Skeletal muscle satellite cell (primary cell): Measurements from ENCODE around the gene FOXP4.
A peak's percentile ranks its signal among the peaks of the same experiment; 100 is the strongest.

ENCODE experiments used
- H3K27me3 ChIP-seq: 2 replicates; pipeline ENCODE4 v1.7.0; 2013; ENCODE audit warnings: low read length; ENCODE audit not compliant: control insufficient read depth, insufficient read depth
- H3K36me3 ChIP-seq: 2 replicates; pipeline ENCODE4 v1.7.0; 2013; ENCODE audit warnings: mild to moderate bottlenecking, control low read depth, low read length; ENCODE audit not compliant: insufficient read depth
- H3K4me1 ChIP-seq: 2 replicates; pipeline ENCODE4 v1.7.0; 2013; ENCODE audit warnings: low read length; ENCODE audit not compliant: control insufficient read depth, insufficient read depth
- H3K4me2 ChIP-seq: 2 replicates; pipeline ENCODE4 v1.7.0; 2013; ENCODE audit warnings: mild to moderate bottlenecking, low read length
- H3K4me3 ChIP-seq: 2 replicates; pipeline ENCODE4 v1.7.0; 2013; ENCODE audit warnings: low read length
- H3K9ac ChIP-seq: 2 replicates; pipeline ENCODE4 v1.7.0; 2013; ENCODE audit warnings: mild to moderate bottlenecking, low read depth, low read length, moderate library complexity
- H3K9me3 ChIP-seq: replicated peaks from 2 replicates; pipeline ENCODE4 v1.7.0; 2013; ENCODE audit warnings: mild to moderate bottlenecking, control low read depth, low read length

FOXP4 gene

GRCh38 chr6:41638935-41639808 lies 93.0 kb downstream of the FOXP4 start:
- Histone ChIP-seq H3K4me2 (peak overlapping the region; percentile 69), H3K27me3 (peaks cover 95% of the 10 kb centered on the region), H3K4me1 (peaks cover 4% of the 10 kb centered on the region), H3K9ac (no peak overlapping the region), H3K4me3 (peak overlapping the region; percentile 39), H3K36me3 (no peaks in the 10 kb centered on the region), H3K9me3 (no peaks in the 10 kb centered on the region)

DNA sequence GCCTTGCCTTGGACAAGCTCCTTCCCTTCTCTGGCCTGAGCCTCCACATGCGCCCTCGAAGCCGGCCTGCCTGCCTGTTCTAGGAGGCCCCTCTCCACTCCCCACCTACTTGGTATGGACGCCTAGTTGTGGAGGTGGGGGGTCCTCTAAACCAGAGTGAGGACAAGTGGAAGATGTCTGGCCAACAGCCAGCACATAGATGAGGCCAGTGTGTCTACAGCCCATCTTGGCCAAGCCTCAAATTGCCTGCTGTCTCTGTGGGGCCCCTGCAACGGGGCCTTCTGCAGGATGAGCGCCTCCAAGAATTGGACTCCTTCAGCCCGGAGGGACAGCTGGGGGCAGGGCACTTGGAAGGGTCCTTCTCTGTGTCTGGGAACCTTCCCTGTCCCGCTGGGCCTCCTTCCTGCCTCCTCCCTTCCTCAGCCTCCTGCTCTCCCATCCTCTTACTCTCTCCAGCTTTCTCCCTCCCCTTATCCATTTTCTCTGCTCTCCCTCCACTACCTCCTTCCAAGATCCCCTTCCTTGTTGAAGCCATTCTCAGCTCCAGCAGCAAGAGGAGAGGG lies 93.7 kb downstream of the FOXP4 start:
- Histone ChIP-seq H3K4me1 (peaks cover 4% of the 10 kb centered on the region), H3K27me3 (peaks cover 96% of the 10 kb centered on the region), H3K9ac (no peak overlapping the region), H3K36me3 (no peaks in the 10 kb centered on the region), H3K9me3 (no peaks in the 10 kb centered on the region), H3K4me2 (no peak overlapping the region), H3K4me3 (no peak overlapping the region)

DNA sequence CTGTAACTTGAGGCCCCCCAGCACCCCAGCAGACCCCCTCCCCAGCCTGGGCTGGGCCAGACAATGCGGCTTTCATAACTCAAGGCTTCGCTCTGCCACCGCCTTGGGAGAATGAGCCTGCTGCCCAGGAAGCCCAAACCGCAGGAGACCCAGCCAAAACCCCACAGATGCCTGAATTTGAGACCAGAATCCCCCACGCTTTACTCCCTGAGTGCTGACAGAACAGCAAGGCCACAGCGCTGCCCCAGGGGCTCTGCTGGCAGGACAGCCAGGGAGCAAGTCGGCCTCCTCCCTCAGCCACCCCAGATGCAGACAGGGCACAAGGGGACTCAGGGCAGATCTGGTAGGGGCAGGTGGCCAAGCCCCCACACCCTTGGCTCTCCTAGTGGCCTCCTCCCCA lies 94.2 kb downstream of the FOXP4 start:
- H3K9ac ChIP-seq = no peak overlapping the region
- H3K4me3 ChIP-seq = no peak overlapping the region
- peaks cover 96% of the 10 kb centered on the region for H3K27me3 ChIP-seq
- H3K36me3 ChIP-seq = no peaks in the 10 kb centered on the region
- no peaks in the 10 kb centered on the region for H3K9me3 ChIP-seq
- H3K4me1 ChIP-seq = peaks cover 4% of the 10 kb centered on the region
- H3K4me2 ChIP-seq = no peak overlapping the region

- no peak overlapping the region for H3K9ac ChIP-seq
Measured at GRCh38 chr6:41641352-41641925, 95.3 kb downstream of the FOXP4 start.

GRCh38 chr6:41642090-41642959 lies 96.1 kb downstream of the FOXP4 start:
- no peaks in the 10 kb centered on the region for H3K36me3 ChIP-seq
- no peak overlapping the region for H3K4me3 ChIP-seq
- no peak overlapping the region for H3K9ac ChIP-seq
- no peaks in the 10 kb centered on the region for H3K9me3 ChIP-seq
- H3K27me3 ChIP-seq = peaks cover 97% of the 10 kb centered on the region
- H3K4me1 ChIP-seq = peaks cover 6% of the 10 kb centered on the region
- H3K4me2 ChIP-seq = no peak overlapping the region

More at GRCh38 chr6:41641352-41641925, 95.3 kb downstream of the FOXP4 start:
- no peaks in the 10 kb centered on the region for H3K9me3 ChIP-seq
- no peaks in the 10 kb centered on the region for H3K36me3 ChIP-seq
- H3K4me3 ChIP-seq = no peak overlapping the region
- peaks cover 96% of the 10 kb centered on the region for H3K27me3 ChIP-seq
- peaks cover 4% of the 10 kb centered on the region for H3K4me1 ChIP-seq
- H3K4me2 ChIP-seq = no peak overlapping the region

DNA sequence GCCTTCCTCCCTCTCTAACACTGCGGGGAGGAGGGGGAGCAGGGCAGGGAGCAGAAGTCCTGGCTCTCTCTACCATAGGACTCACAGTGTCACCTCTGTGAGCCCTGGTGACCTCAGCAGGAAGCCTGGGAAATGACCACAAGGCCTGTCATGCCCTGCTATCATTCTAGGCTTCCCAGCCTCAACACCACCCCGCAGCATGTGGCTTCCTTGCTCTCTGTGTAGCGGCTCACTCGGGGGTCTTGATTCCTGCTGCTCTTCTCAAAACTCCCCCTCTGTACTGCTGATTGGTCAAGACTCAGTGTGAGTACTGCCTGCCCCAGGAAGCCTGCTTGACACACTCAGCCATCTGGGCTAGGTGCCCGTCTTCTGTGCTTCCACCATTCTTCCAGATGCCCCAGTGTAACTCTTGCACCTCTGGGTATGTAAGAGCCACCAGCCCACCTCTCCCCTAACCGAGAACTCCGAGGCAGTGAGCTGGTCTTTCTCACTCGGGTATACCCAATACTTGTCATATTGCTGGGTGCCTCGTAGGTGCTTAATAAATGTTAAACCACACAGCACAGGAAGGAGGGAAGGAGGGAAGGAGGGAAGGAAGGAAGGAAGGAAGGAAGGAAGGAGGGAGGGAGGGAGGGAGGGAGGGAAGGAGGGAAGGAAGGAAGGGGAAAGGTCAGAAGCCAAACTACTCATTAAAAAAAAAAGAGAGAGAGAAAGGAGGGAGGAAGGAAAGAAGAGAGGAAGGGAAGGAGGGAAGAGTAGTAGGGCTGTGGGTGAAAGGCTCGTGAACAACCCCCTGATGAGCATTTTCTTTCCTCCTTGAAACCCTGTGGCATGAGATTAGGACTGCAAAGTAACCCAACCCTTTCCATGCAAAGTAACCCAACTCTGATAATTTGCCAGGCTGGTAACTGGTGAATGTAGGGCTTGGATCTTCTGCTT lies 97.0 kb downstream of the FOXP4 start:
- Histone ChIP-seq H3K4me1 (peaks cover 7% of the 10 kb centered on the region), H3K9me3 (no peaks in the 10 kb centered on the region), H3K4me3 (no peak overlapping the region), H3K4me2 (no peak overlapping the region), H3K27me3 (peaks cover 89% of the 10 kb centered on the region), H3K9ac (no peak overlapping the region), H3K36me3 (no peaks in the 10 kb centered on the region)

DNA sequence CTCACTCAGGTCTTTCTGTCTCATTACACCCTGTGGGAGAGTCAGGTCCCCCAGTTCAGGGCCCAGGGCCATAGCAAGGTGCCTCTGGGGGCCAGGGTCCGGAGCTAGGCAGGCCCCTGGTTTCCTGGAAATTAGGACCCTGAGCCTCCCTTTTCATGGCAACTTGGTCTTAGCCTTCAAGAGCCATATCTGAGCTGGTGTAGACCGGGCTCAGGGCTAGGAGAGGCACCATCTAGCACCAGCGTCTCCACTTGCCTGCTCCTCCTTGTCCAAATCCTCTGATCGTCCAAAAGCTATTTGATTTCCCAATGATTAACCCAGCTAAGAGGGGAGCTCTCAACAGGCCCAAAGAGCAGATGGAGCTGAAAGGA lies 97.7 kb downstream of the FOXP4 start:
- H3K36me3 ChIP-seq = no peaks in the 10 kb centered on the region

DNA sequence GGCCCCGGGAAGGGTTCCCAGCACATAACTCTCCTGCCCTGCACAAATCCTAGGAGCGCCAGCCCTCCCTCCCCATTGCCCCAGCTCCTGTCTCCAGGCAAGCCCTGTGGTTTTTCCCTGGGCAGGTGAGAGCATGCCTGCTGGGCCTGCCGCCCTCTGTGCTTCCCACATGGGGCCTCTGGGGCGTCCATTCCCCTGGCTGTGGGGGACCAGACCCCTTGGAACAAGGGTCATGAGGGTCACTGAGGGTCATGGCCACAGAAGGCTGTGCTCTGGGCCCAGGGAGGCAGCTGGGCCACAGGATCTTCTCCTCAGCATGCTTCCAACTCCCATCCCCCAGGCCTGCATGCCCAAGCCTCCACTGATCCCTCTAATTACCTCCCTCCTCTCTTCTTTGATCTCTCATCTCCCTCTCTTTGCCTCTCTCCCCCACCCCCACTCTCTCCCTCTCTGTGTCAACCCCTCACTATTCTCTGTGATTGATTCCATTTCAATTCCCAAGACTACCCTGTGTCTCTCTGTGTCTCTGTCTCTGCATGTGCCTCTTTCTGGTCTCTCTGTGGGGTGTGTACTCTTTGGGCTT lies 98.2 kb downstream of the FOXP4 start:
- no peak overlapping the region for H3K9ac ChIP-seq
- peaks cover 83% of the 10 kb centered on the region for H3K27me3 ChIP-seq
- H3K4me3 ChIP-seq = no peak overlapping the region
- peaks cover 16% of the 10 kb centered on the region for H3K4me1 ChIP-seq
- H3K36me3 ChIP-seq = no peaks in the 10 kb centered on the region
- no peaks in the 10 kb centered on the region for H3K9me3 ChIP-seq
- H3K4me2 ChIP-seq = no peak overlapping the region

More for the DNA sequence above, 97.7 kb downstream of the FOXP4 start:
- peaks cover 11% of the 10 kb centered on the region for H3K4me1 ChIP-seq
- no peak overlapping the region for H3K4me3 ChIP-seq
- no peak overlapping the region for H3K4me2 ChIP-seq
- no peak overlapping the region for H3K9ac ChIP-seq
- H3K27me3 ChIP-seq = peaks cover 83% of the 10 kb centered on the region
- no peaks in the 10 kb centered on the region for H3K9me3 ChIP-seq

- peaks cover 18% of the 10 kb centered on the region for H3K4me1 ChIP-seq
- H3K27me3 ChIP-seq = peaks cover 81% of the 10 kb centered on the region
- H3K36me3 ChIP-seq = no peaks in the 10 kb centered on the region
- H3K9me3 ChIP-seq = no peaks in the 10 kb centered on the region
- H3K4me2 ChIP-seq = no peak overlapping the region
- no peak overlapping the region for H3K4me3 ChIP-seq
- H3K9ac ChIP-seq = no peak overlapping the region
Measured at GRCh38 chr6:41645007-41645618, 98.9 kb downstream of the FOXP4 start.
